Measurements from ENCODE around the gene GSE1. TPM values are rescaled to one million over a fixed set of nuclear protein-coding genes. Genes with fewer than 3 reads are reported as not detected.
A peak's percentile ranks its signal among the peaks of the same experiment; 100 is the strongest.

The GSE1 gene
- total and polyA plus RNA-seq, 9 of the 15 experiments (the other 6 are each of a cell fraction or from before 2014, with no cell fraction given), result 12.2 to 244 (median 57.9) TPM

- TF ChIP-seq JUN (IDR thresholded peaks at IDR 0.05; ENCODE audit: borderline replicate concordance, low read depth, low read length), result peak; percentile 8; the same call in 1 of the 2 replicates
- peak; percentile 69; the same call in 1 of the 2 replicates for TF ChIP-seq JUN (CRISPR knock-in tag; IDR thresholded peaks at IDR 0.05; ENCODE audit: borderline replicate concordance)
- TF ChIP-seq ZBTB9 (CRISPR knock-in tag; IDR thresholded peaks at IDR 0.05), result peak; percentile 88
- peak; percentile 68; the same call in 1 of the 2 replicates for TF ChIP-seq KLF13 (tag; IDR thresholded peaks at IDR 0.05; ENCODE audit: borderline replicate concordance, low read depth)
- TF ChIP-seq, protein P1, sequence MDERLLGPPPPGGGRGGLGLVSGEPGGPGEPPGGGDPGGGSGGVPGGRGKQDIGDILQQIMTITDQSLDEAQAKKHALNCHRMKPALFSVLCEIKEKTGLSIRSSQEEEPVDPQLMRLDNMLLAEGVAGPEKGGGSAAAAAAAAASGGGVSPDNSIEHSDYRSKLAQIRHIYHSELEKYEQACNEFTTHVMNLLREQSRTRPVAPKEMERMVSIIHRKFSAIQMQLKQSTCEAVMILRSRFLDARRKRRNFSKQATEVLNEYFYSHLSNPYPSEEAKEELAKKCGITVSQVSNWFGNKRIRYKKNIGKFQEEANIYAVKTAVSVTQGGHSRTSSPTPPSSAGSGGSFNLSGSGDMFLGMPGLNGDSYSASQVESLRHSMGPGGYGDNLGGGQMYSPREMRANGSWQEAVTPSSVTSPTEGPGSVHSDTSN (CRISPR knock-in tag; IDR thresholded peaks at IDR 0.05; ENCODE audit: low read depth), result no peak
- TF ChIP-seq, protein P1 (tag; conservative IDR thresholded peaks at IDR 0.05; ENCODE audit: low read depth), result 0 out of 2 replicates have a peak, but pooled peaks have one; percentile 13
- TF ChIP-seq TEAD4 (IDR thresholded peaks at IDR 0.05; ENCODE audit: low read length), result peak; percentile 58
- no peak for TF ChIP-seq TEAD4 (CRISPR knock-in tag; IDR thresholded peaks at IDR 0.05; ENCODE audit: borderline replicate concordance)
- peak; percentile 65 for TF ChIP-seq POLR2A (conservative IDR thresholded peaks at IDR 0.05)
- no peak for TF ChIP-seq RFX5 (IDR thresholded peaks at IDR 0.05; ENCODE audit: low read depth, low read length)
- peak; percentile 54 to 63; a peak in 3 of 4 replicates for TF ChIP-seq TBL1XR1 (IDR thresholded peaks at IDR 0.05; ENCODE audit: low read length in 2 of 2)
- TF ChIP-seq STAT6 (CRISPR knock-in tag; IDR thresholded peaks at IDR 0.05), result no peak
- TF ChIP-seq RHOXF2B (CRISPR knock-in tag; conservative IDR thresholded peaks at IDR 0.05), result no peak
- no peak; a peak in 1 of 4 replicates for TF ChIP-seq SRF (CRISPR knock-in tag; IDR thresholded peaks at IDR 0.05)
- peak; percentile 91; the same call in 1 of the 2 replicates for TF ChIP-seq HDAC8 (tag; IDR thresholded peaks at IDR 0.05)
- no peak for TF ChIP-seq ZNF785 (CRISPR knock-in tag; IDR thresholded peaks at IDR 0.05)
- peak; percentile 76 for TF ChIP-seq ZBTB17 (CRISPR knock-in tag; IDR thresholded peaks at IDR 0.05)
- TF ChIP-seq ZFP36 (IDR thresholded peaks at IDR 0.05; ENCODE audit: low read depth, low read length, partially characterized antibody), result peak; percentile 56
- TF ChIP-seq, protein P2, sequence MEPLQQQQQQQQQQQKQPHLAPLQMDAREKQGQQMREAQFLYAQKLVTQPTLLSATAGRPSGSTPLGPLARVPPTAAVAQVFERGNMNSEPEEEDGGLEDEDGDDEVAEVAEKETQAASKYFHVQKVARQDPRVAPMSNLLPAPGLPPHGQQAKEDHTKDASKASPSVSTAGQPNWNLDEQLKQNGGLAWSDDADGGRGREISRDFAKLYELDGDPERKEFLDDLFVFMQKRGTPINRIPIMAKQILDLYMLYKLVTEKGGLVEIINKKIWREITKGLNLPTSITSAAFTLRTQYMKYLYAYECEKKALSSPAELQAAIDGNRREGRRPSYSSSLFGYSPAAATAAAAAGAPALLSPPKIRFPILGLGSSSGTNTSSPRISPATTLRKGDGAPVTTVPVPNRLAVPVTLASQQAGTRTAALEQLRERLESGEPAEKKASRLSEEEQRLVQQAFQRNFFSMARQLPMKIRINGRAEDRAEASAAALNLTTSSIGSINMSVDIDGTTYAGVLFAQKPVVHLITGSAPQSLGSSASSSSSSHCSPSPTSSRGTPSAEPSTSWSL (CRISPR knock-in tag; IDR thresholded peaks at IDR 0.05; ENCODE audit: borderline replicate concordance), result peak; percentile 77; the same call in 1 of the 2 replicates
- TF ChIP-seq DPF2 (IDR thresholded peaks at IDR 0.05), result peak; percentile 82
These were observed 45.8 kb upstream of the GSE1 start (continued) for GRCh38 chr16:85567101-85567866.
